HFFc6 (cell line): Measurements from ENCODE around the gene HOXC13. TPM values are rescaled to one million over a fixed set of nuclear protein-coding genes. Genes with fewer than 3 reads are reported as not detected.

Source experiments
- DNase-seq: peaks from one replicate; pipeline ENCODE4 v3.0.0-alpha.2; 2018
- H3K27ac Mint-ChIP-seq: 2 replicates; pipeline ENCODE4 v1.8.0; 2020; ENCODE audit warnings: mild to moderate bottlenecking, mixed read lengths
- H3K27me3 Mint-ChIP-seq: 2 replicates; pipeline ENCODE4 v1.8.0; 2021; ENCODE audit warnings: mild to moderate bottlenecking, moderate library complexity, mixed read lengths; ENCODE audit not compliant: insufficient read depth
- H3K36me3 Mint-ChIP-seq: 2 replicates; pipeline ENCODE4 v1.8.0; 2021; ENCODE audit warnings: low read depth, mixed read lengths
- H3K4me1 Mint-ChIP-seq: 2 replicates; pipeline ENCODE4 v1.8.0; 2020; ENCODE audit warnings: low read depth, mixed read lengths
- H3K4me3 Mint-ChIP-seq: 2 replicates; pipeline ENCODE4 v1.8.0; 2020; ENCODE audit warnings: mild to moderate bottlenecking, moderate library complexity, mixed read lengths
- H3K9me3 Mint-ChIP-seq: 2 replicates; pipeline ENCODE4 v1.8.0; 2020; ENCODE audit warnings: mild to moderate bottlenecking, mixed read lengths
- CTCF ChIP-seq: fragments of 200-600 bp; sonication (generic); IDR thresholded peaks from 2 replicates; pipeline ENCODE4 v1.5.0; 2021; ENCODE audit warnings: antibody characterized with exemption, mild to moderate bottlenecking
- long read RNA-seq: library from polyadenylated mRNA; unstranded; transcript quantifications from one replicate; pipeline ENCODE4 v2.0.0, GENCODE V29; 2019
- total RNA-seq, 6 experiments: library from RNA; stranded (reverse); fragmentation: NEBNext Ultra II Directional; extraction: Animal tissue kit (Norgen Biotek cat#: 25700); gene quantifications; 2 replicates in 1 of 6; 3 replicates in 5 of 6; pipeline ENCODE4 v1.2.3, GENCODE V29; 2021

HOXC13 gene
- total RNA-seq, result not detected
- long read RNA-seq, result 0 reads

GRCh38 chr12:53938326-53939140 lies at the start of gene HOXC13:
HOXC13 (plus strand) TSS chr12:53938831; CDS start chr12:53938907, 76 bp downstream.
- Mint-ChIP-seq H3K36me3 (no peaks in the 10 kb centered on the region), H3K9me3 (no peaks in the 10 kb centered on the region), H3K27me3 (peaks cover 74% of the 10 kb centered on the region), H3K27ac (no peak within 1 kb of the TSS), H3K4me1 (peaks cover 6% of the 10 kb centered on the region), H3K4me3 (no peak within 1 kb of the TSS)
- TF ChIP-seq CTCF, result no peak
- DNase-seq, result no peak

GRCh38 chr12:53890081-53890480 lies 48.5 kb upstream of the HOXC13 start:
- Mint-ChIP-seq H3K4me3 (no peak overlapping the region), H3K27ac (no peak overlapping the region), H3K27me3 (peaks cover 27% of the 10 kb centered on the region), H3K4me1 (no peaks in the 10 kb centered on the region), H3K9me3 (no peaks in the 10 kb centered on the region), H3K36me3 (no peaks in the 10 kb centered on the region)
- no peak for TF ChIP-seq CTCF
- no peak for DNase-seq

- H3K36me3 Mint-ChIP-seq, result no peaks in the 10 kb centered on the region
- TF ChIP-seq CTCF, result no peak
- no peak overlapping the region for H3K4me3 Mint-ChIP-seq
- H3K4me1 Mint-ChIP-seq, result no peaks in the 10 kb centered on the region
- peaks cover 28% of the 10 kb centered on the region for H3K27me3 Mint-ChIP-seq
- H3K9me3 Mint-ChIP-seq, result no peaks in the 10 kb centered on the region
- no peak for DNase-seq
- H3K27ac Mint-ChIP-seq, result no peak overlapping the region
These were observed 45.8 kb upstream of the HOXC13 start for GRCh38 chr12:53892762-53893395.

GRCh38 chr12:53899230-53899629 lies 39.4 kb upstream of the HOXC13 start:
- Mint-ChIP-seq H3K4me1 (no peaks in the 10 kb centered on the region), H3K27me3 (peaks cover 23% of the 10 kb centered on the region)

GRCh38 chr12:53907103-53907502 lies 31.5 kb upstream of the HOXC13 start:
- no peaks in the 10 kb centered on the region for H3K36me3 Mint-ChIP-seq
- no peak overlapping the region for H3K27ac Mint-ChIP-seq
- no peak for DNase-seq
- H3K27me3 Mint-ChIP-seq, result peaks cover 16% of the 10 kb centered on the region
- H3K4me3 Mint-ChIP-seq, result no peak overlapping the region
- no peak for TF ChIP-seq CTCF
- H3K9me3 Mint-ChIP-seq, result no peaks in the 10 kb centered on the region
- no peaks in the 10 kb centered on the region for H3K4me1 Mint-ChIP-seq

More at GRCh38 chr12:53899230-53899629, 39.4 kb upstream of the HOXC13 start:
- TF ChIP-seq CTCF, result no peak
- H3K36me3 Mint-ChIP-seq, result no peaks in the 10 kb centered on the region
- no peaks in the 10 kb centered on the region for H3K9me3 Mint-ChIP-seq
- no peak overlapping the region for H3K27ac Mint-ChIP-seq
- no peak overlapping the region for H3K4me3 Mint-ChIP-seq
- no peak for DNase-seq
